GM18505 (cell line): ENCODE results near the gene EHD3.

ENCODE experiments used
- ATAC-seq: cut with Tn5 transposase; IDR thresholded peaks from one replicate; pipeline ENCODE4 v1.9.1; 2021; ENCODE audit not compliant: unreplicated experiment
- POLR2A ChIP-seq: IDR thresholded peaks from 4 replicates; pipeline ENCODE4 v1.6.1; 2011; ENCODE audit warnings: borderline replicate concordance; ENCODE audit not compliant: insufficient read depth, insufficient read length; ENCODE audit errors: extremely low read depth

Gene EHD3

GRCh38 chr2:31284107-31284506 is 50.2 kb downstream of the EHD3 start:
- TF ChIP-seq POLR2A, result no peak
- ATAC-seq, result no peak

GRCh38 chr2:31286230-31286629 is 52.3 kb downstream of the EHD3 start:
- TF ChIP-seq POLR2A, result no peak
- ATAC-seq, result no peak

GRCh38 chr2:31286961-31287550 is 53.1 kb downstream of the EHD3 start:
- no peak for ATAC-seq
- TF ChIP-seq POLR2A, result no peak

- no peak for ATAC-seq
- no peak for TF ChIP-seq POLR2A
Measured at GRCh38 chr2:31287654-31288053, 53.7 kb downstream of the EHD3 start.

DNA sequence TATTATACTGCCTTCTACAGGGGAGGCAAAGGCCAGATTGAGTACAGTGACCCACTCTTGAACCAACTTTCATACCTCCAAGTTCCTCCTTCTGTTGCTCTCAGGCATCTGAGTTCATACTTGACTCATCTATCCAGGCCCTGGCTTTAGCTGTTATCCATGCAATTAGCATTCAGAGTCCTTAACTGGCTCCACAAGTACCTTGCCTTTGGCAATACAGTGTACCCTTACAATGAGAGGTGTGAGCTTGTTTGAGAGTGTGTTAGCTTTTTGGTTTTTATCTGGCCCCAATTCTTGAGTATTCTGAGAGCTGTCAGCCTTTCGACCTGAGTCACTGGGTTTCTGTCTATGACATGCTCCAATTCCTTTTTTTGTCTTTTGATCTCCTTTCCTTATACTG is 60.2 kb downstream of the EHD3 start:
- ATAC-seq, result no peak
- no peak for TF ChIP-seq POLR2A

DNA sequence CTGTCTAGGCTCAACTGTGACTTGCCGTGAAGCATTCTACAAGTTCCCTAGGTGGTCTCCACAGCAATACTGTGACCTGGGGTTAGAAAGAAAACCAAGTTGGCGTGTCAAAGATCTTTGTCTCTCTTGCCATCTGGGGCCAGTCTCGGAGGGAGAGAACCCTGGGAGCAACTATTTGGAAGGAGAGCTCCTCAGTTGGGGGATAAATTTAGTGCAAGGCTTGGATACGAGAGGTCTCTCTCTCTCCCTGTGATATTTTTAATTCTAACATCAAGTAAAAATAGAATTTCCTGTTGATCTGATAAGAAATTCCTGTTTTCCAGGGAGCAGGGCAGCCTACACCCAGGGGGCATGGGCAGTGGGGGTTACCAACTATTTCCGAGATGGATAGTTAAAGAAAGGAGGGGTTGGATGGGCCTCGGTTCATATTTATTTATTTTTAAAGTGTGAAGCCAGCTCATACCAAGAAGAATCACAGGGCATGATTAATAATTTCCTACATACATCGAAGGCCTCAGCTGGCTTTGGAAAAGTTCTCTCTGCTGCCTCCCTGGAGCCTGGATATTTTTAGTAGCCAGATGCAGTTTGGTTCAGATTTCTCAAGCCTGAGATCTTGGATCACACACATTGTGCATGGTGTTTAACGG is 62.8 kb downstream of the EHD3 start:
- ATAC-seq, result no peak
- TF ChIP-seq POLR2A, result no peak

GRCh38 chr2:31297751-31298150 is 63.8 kb downstream of the EHD3 start:
- no peak for ATAC-seq
- no peak for TF ChIP-seq POLR2A

- no peak for TF ChIP-seq POLR2A
- ATAC-seq, result no peak
Measured at GRCh38 chr2:31299547-31299946, 65.6 kb downstream of the EHD3 start.

DNA sequence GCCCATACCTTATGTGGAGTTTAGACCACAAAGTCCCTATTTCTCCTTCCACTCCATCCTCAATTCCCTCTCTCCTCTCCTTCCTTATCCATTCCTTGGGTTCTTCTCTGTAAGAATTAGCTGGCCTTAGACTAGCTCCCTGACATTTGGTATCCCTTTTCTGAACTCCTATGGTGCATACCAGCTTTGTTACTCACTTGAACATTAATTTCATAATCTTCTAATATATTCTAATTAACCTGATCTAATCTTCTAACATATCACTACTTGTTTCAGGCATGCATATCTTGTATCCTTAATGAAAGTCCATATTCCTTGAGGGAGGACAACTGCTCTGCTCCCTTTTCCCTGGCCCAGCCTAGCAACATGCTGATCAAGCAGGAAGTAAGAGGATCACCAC is 66.4 kb downstream of the EHD3 start:
- no peak for ATAC-seq
- TF ChIP-seq POLR2A, result no peak

DNA sequence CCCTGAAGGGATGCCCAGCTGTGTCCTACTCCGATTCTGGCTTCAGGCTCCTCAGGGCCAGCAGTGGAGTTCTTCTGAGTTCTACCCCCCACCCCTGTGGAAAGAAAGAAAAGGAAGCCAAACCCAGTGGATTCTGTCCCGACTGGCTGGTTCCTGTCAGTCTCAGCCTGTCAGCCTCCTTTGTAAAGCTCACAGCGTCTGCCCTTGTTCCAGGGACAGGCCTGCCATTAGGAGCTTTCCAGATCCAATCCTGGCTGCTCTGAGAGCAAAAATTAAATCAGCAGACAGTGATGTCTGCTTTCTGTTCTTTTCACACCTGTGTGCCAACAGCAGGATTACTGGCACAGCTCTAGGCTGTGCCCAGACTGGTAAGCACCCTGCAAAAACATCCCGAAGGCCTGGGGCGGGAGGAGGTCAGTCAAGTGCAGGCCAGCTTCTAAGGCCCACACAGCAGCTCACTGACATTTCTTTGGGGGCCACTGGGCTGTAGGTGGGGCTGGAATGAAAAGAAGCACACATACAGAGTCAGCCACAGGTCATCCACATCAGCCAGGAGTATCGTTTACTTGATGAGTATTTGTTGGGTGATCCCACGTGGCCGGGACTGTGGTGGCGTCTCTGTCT is 69.1 kb downstream of the EHD3 start:
- ATAC-seq, result no peak
- no peak for TF ChIP-seq POLR2A

- ATAC-seq, result no peak
- TF ChIP-seq POLR2A, result no peak
Measured at GRCh38 chr2:31304816-31305215, 70.9 kb downstream of the EHD3 start.

- TF ChIP-seq POLR2A, result no peak
- no peak for ATAC-seq
Measured at GRCh38 chr2:31312898-31313297, 78.9 kb downstream of the EHD3 start.

DNA sequence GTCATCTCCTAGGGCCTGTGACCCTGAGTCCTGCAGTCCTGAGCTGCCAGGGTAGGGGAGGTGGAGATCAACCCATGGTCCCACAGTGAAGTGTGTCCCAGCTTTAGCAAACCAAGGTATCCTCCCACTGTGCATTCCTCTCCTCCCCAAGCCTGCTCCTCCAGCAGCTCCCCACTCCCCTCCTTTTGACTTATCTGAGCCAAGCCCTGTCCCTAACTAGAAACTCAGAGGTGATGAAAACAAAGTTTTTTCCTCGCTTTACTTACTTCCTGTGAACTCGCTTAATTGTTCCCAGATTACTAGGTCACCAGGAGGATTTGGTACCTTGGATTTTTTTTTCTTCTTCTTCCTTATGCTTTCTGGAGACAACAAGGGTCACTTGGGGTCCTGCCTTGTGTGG is 80.8 kb downstream of the EHD3 start:
- TF ChIP-seq POLR2A, result no peak
- no peak for ATAC-seq

DNA sequence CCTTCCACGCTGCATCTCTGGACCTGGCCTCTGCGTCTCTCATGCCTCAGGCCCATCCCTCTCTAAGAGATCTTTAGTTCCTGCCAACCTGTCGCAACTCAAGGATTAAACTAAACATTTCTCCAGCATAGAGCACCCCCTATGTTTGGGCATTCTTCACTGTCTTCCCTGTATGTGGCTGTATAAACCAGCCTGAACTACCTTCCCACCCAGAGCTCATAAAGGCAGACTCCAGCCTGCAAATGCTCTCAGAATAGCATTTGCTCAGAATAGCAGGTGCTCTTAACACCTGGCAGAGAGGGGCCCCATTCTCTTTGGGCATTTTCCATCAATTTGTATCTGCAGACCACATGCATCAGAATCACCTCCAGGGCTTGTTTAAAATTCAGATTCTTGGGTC is 83.4 kb downstream of the EHD3 start:
- ATAC-seq, result no peak
- no peak for TF ChIP-seq POLR2A
